GM18498 (cell line): ENCODE results near the gene SNORC.

Source experiments
- ATAC-seq: cut with Tn5 transposase; IDR thresholded peaks from one replicate; pipeline ENCODE4 v1.9.1; 2021; ENCODE audit warnings: mild to moderate bottlenecking, moderate library complexity; ENCODE audit not compliant: unreplicated experiment

The SNORC gene

DNA sequence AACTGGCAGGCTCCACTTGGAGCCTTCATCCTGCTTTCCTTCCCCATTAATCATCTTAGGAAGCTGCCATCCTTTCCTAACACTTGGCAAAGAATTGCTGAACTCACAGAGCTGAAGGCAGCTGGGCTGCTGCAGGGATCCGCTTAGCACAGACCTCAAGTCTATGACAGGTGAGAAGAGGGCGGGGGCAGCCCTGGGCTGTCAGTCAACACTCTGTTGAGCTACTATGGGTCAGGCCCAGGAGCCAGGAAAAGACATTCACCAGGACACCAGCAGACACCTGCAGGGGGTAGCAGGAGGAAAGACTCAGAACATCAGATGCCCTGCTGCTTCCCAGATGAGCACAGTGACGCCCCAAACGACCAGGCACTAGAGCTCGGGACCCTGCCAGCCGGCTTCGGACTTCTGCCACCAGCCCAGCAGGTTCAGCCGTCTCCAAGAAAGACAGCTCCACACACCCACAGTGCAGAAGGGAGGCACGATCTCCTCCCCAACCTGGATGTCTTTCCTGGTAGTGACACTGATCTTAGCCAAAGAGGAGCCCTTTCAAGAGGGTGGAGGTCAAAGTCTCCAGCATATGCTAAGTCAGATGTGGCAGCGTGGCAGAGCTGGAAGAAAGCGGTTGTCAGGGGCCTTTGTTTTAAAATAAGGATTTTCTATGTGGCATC lies 55.2 kb downstream of the SNORC start:
- ATAC-seq: no peak

GRCh38 chr2:232925821-232926156 lies 55.7 kb downstream of the SNORC start:
- ATAC-seq: no peak

DNA sequence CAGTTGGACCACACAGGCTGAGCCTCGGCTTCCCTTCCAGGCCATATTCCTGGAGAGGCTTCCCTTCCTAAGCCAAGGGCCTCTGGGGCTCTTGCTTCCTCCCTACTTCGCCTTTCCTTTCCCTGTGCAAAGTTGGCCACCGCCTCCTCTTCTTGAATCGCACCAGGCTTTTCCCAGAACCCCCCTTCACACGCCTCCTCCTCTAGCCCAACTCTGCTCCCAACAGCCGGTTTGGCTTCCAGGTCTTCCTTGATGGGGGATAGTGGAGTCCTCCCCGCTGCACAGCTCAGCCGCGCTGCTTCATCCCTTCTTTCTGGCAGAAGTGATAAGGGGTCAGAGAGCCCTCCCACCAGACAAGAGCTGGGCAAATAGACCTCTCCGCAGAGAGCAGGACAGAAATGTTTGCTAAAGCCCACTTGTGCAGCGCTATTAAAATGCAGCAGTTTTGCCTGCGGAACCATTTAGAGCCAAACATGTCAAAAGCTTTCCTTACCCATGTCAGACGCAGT lies 56.4 kb downstream of the SNORC start:
- ATAC-seq: no peak

DNA sequence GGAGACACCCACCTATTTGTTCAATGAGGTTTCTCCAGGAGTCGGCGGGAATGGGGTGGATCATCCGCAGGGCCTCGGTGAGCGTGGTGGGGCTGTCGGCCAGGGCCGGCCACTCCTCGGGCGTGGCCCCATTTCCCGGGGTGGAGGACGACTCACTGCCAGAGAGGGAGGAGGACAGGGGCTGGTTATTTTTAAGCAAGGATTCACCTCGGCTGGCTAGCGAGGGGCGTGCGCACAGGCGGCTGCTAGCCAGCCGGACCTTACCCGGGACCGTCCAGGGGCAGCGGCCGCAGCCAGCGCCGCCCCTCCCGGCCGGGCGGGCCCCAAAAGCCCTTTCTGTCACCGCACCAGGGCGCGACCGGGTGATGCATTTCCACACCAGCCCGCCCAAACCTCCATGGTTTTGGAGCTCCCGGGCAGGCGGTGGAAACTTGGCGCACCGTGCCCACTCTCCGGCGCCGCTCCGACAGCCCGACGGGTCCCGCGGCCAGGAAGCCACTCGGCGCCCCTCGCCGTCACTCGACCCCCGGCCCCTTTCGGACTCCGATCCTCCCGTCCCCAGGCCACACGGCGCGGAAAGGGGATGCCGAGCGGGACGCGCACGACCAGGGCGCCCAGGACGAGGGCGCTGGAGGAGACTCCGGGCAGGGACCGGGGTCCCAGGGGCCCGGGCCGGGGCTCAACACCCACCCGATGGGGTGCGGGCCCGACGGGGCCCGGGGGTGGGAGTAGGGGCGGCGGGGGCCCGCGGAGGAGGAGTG lies 57.1 kb downstream of the SNORC start:
- ATAC-seq: no peak

DNA sequence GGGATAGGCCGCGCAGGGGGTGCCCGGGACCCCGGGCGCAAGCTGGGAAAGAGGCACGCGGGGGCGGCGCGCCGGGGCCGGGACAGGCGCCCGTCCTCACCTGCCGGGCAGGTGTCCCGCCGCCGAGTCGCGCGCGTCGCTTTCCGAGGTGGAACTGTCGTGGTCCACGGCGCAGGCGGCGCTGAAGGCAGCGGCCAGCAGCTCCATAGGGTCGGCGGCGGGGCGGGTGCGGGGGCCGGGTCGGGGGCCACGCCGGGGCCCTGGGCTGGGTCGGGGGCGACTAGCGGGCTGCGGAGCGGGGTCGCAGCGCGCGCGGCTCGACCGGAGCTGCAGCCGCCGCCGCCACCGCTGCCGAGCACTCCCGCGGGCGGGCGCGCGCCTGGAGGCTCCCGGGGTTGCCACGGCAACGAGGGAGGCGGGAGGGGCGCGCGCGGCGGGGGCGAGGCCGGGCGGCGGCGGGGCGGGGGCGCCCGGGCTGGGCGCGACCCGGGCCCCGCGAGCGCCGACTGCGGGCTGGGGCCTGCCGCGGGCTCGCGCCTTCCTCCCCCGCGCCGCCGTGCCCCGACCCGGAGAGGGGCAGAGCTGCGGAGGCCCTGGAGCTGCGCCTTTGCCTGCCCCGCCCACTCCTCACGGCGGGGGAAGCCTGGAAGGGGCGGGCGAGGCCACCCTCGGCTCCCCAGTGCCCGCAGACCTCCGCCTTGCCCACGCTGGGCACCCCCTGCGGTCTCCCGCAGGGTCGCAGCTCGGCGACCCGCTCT lies 57.9 kb downstream of the SNORC start:
- ATAC-seq: no peak
